Measurements from ENCODE around the gene TAB2.

DNA sequence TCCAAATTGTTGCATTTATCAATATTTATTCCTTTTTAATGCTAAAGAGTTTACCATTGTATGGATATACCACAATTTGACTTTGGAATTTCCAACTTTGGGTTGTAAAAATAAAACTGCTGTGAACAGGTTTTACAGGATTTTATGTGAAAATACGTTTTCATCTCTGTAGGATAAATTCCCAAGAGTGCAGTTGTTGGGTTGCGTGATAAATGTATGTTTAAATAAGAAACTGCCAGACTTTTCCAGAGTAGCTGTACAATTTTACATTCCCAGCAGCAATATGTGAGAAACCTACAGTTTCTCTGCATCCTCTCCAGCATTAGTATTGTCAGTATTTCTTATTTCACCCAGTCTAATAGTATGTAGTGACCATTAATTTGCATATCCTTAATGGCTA, 12.6 kb downstream of the TAB2 start:
- TF ChIP-seq, protein P1, sequence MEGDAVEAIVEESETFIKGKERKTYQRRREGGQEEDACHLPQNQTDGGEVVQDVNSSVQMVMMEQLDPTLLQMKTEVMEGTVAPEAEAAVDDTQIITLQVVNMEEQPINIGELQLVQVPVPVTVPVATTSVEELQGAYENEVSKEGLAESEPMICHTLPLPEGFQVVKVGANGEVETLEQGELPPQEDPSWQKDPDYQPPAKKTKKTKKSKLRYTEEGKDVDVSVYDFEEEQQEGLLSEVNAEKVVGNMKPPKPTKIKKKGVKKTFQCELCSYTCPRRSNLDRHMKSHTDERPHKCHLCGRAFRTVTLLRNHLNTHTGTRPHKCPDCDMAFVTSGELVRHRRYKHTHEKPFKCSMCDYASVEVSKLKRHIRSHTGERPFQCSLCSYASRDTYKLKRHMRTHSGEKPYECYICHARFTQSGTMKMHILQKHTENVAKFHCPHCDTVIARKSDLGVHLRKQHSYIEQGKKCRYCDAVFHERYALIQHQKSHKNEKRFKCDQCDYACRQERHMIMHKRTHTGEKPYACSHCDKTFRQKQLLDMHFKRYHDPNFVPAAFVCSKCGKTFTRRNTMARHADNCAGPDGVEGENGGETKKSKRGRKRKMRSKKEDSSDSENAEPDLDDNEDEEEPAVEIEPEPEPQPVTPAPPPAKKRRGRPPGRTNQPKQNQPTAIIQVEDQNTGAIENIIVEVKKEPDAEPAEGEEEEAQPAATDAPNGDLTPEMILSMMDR (IDR thresholded peaks at IDR 0.05): no peak
- TF ChIP-seq ATF2 (CRISPR knock-in tag; IDR thresholded peaks at IDR 0.05; ENCODE audit: borderline replicate concordance, low read depth) (no peak), TP53 (CRISPR knock-in tag; IDR thresholded peaks at IDR 0.05) (no peak), FOXP1 (CRISPR knock-in tag; IDR thresholded peaks at IDR 0.05; ENCODE audit: borderline replicate concordance) (no peak), SP1 (CRISPR knock-in tag; conservative IDR thresholded peaks at IDR 0.05) (no peak), E2F1 (CRISPR knock-in tag; IDR thresholded peaks at IDR 0.05) (no peak), NR1H2 (CRISPR knock-in tag; IDR thresholded peaks at IDR 0.05) (no peak), NFE2L1 (CRISPR knock-in tag; IDR thresholded peaks at IDR 0.05) (no peak)
- TF ChIP-seq, protein P2, sequence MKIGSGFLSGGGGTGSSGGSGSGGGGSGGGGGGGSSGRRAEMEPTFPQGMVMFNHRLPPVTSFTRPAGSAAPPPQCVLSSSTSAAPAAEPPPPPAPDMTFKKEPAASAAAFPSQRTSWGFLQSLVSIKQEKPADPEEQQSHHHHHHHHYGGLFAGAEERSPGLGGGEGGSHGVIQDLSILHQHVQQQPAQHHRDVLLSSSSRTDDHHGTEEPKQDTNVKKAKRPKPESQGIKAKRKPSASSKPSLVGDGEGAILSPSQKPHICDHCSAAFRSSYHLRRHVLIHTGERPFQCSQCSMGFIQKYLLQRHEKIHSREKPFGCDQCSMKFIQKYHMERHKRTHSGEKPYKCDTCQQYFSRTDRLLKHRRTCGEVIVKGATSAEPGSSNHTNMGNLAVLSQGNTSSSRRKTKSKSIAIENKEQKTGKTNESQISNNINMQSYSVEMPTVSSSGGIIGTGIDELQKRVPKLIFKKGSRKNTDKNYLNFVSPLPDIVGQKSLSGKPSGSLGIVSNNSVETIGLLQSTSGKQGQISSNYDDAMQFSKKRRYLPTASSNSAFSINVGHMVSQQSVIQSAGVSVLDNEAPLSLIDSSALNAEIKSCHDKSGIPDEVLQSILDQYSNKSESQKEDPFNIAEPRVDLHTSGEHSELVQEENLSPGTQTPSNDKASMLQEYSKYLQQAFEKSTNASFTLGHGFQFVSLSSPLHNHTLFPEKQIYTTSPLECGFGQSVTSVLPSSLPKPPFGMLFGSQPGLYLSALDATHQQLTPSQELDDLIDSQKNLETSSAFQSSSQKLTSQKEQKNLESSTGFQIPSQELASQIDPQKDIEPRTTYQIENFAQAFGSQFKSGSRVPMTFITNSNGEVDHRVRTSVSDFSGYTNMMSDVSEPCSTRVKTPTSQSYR (CRISPR knock-in tag; IDR thresholded peaks at IDR 0.05): no peak

All from WTC11 (cell line).